Heart left ventricle (tissue), 16 donors: ENCODE measurements around the gene CPNE4. TPM values are rescaled to one million over a fixed set of nuclear protein-coding genes. Genes with fewer than 3 reads are reported as not detected.

ENCODE experiments used
- ATAC-seq, 4 donors: fragments of 200-7000 bp; cut with Tn5 transposase; one replicate each; pipeline ENCODE4 v1.9.1; 2020 to 2022; ENCODE audit warnings: moderate library complexity in 4 of 4, mild to moderate bottlenecking in 3 of 4, moderate number of reproducible peaks in 1 of 4
- DNase-seq, 5 donors: peaks; one replicate each; pipeline ENCODE4 v3.0.0-alpha.2; 2020
- H3K27ac ChIP-seq, 12 donors: fragments of 200-600 bp; sonication (generic) in 4 of 12; one replicate each; pipeline versions ENCODE4 v1.5.0 to v1.8.0; 2016 to 2022; ENCODE audit warnings: mild to moderate bottlenecking in 2 of 12
- H3K27me3 ChIP-seq, 9 donors: fragments of 200-600 bp; sonication (generic) in 2 of 9; one replicate each; pipeline versions ENCODE4 v1.5.1 to v1.8.0; 2016 to 2022; ENCODE audit warnings: mild to moderate bottlenecking in 3 of 9
- H3K36me3 ChIP-seq, 9 donors: fragments of 200-600 bp; sonication (generic) in 2 of 9; one replicate each; pipeline versions ENCODE4 v1.5.0 to v1.8.0; 2018 to 2022; ENCODE audit warnings: mild to moderate bottlenecking in 2 of 9
- H3K4me1 ChIP-seq, 12 donors: fragments of 200-600 bp; sonication (generic) in 4 of 12; one replicate each; pipeline versions ENCODE4 v1.5.0 to v1.8.0; 2016 to 2022; ENCODE audit warnings: mild to moderate bottlenecking in 3 of 12
- H3K4me3 ChIP-seq, 12 donors: fragments of 200-600 bp; sonication (generic) in 4 of 12; one replicate each; pipeline versions ENCODE4 v1.5.0 to v1.8.0; 2017 to 2022; ENCODE audit warnings: mild to moderate bottlenecking in 9 of 12, moderate library complexity in 4 of 12
- H3K9me3 ChIP-seq, 12 donors: fragments of 200-600 bp; sonication (generic) in 4 of 12; one replicate each; pipeline versions ENCODE4 v1.5.0 to v1.8.0; 2016 to 2022; ENCODE audit warnings: mild to moderate bottlenecking in 1 of 12
- POLR2A ChIP-seq, 2 donors: fragments of 450-650 bp; IDR thresholded peaks; one replicate each; pipeline ENCODE4 v1.6.1; 2017; ENCODE audit warnings: antibody characterized with exemption in 2 of 2, mild to moderate bottlenecking in 2 of 2, moderate library complexity in 2 of 2
- WGBS, 4 donors: extraction: QIAGEN DNeasy Blood & Tissue Kit in 2 of 4; methylation state at CpG; one replicate each; pipeline versions ENCODE4 v1.1.5 to v1.1.7; 2013 to 2018; 5-methylcytosine and 5-hydroxymethylcytosine counted together
- intact Hi-C, 10 donors: fragments of 100-400 bp; cut with DNase I; formaldehyde crosslinking; loops; one replicate each; pipeline versions ENCODE4 v1.11.1 to v1.14.2; 2022
- polyA plus RNA-seq, 2 donors: library from polyadenylated mRNA; stranded (reverse); fragments of 200-250 nt; gene quantifications; one replicate each; pipeline ENCODE4 v1.2.3, GENCODE V29; 2013
- total RNA-seq, 9 donors: library from RNA; depleted of rRNA in 2 of 9; stranded (reverse); fragments of >200 nt in 2 of 9; fragmentation: NEBNext Ultra II Directional in 3 of 9; extraction: Animal tissue kit (Norgen Biotek cat#: 25700) in 3 of 9; gene quantifications; one replicate each; pipeline versions ENCODE4 v1.1.0 to v1.2.4, GENCODE V29; 2016 to 2023
- TF ChIP-seq, protein P1 (sequence below), 12 donors: fragments of 200-600 bp; sonication (generic) in 4 of 12; IDR thresholded peaks; one replicate each; pipeline versions ENCODE4 v1.5.0 to v1.8.0; 2018 to 2022; ENCODE audit warnings: antibody characterized with exemption in 12 of 12, mild to moderate bottlenecking in 5 of 12
- donor health status: ischemic (EF 13 %, LVEDD 7.1; RV severe dilation, severe dysfunction).
- donor health status: healthy with polysubstance abuse.
- donor health status: DM: no; HTN: yes; CAD: no.
- donor health status: DM: no; HTN: no; CAD: no.
- donor health status: ischemic (EF 25% LVEDD 6.9; RV normal size, moderate dysfunction).
- donor health status: ischemic (EF 25% LVEDD 5.7; RV mildly dilated, moderate dysfunction).
- donor health status: healthy.
- donor health status: DM: yes; HTN: yes; CAD: no.
- donor health status: ischemic (EF 35%, LVEDD 5.7; RV mildly dilated, moderate dysfunction).
- donor health status: nonischemic (EF 11% LVEDD 7.7; RV severe dilation, severe dysfunction).
- donor health status: DM: yes; HTN: yes; CAD: no.
- donor health status: PGD.
- donor health status: ischemic (EF 29% LVEDD 5.4; RV normal size, mild dysfunction).
- donor health status: nonischemic (EF 23%, LVEDD 6.1; RV moderate dilation, normal function).

Gene CPNE4
- total and polyA plus RNA-seq, 11 donors, result 1.7 to 99.7 (median 24.9) TPM

DNA sequence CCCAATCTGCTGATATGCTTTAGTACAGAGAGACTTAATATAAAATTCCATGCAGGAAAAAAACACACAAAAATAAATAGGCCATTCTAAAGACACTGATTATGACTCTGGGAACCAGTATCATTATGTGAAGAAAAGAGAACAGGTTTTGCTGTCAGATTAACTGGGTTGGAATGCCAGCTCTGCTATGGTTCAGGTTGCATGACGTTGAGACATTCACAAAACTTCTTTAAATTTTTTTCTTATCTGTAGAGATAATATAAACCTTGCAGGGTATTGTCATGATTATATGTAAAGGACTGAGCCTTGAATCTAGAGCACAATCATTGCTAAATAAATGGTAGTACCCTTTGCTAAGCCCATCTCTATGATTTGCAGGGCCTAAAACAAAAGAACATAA lies 86.0 kb downstream of the CPNE4 start:
- ATAC-seq (no peak), DNase-seq (no peak)
- H3K4me1 ChIP-seq, result no peaks in the 10 kb centered on the region
- no peaks in the 10 kb centered on the region for H3K36me3 ChIP-seq
- H3K27ac ChIP-seq, result no peak overlapping the region
- no peak overlapping the region for H3K4me3 ChIP-seq
- 48 to 71% (median 53%) methylated on average over 1 of the region's 1 CpG for whole genome bisulfite sequencing, 4 donors
- intact Hi-C loops, result no loop called here
- TF ChIP-seq POLR2A (IDR thresholded peaks at IDR 0.05), result no peak
- TF ChIP-seq, protein P1, sequence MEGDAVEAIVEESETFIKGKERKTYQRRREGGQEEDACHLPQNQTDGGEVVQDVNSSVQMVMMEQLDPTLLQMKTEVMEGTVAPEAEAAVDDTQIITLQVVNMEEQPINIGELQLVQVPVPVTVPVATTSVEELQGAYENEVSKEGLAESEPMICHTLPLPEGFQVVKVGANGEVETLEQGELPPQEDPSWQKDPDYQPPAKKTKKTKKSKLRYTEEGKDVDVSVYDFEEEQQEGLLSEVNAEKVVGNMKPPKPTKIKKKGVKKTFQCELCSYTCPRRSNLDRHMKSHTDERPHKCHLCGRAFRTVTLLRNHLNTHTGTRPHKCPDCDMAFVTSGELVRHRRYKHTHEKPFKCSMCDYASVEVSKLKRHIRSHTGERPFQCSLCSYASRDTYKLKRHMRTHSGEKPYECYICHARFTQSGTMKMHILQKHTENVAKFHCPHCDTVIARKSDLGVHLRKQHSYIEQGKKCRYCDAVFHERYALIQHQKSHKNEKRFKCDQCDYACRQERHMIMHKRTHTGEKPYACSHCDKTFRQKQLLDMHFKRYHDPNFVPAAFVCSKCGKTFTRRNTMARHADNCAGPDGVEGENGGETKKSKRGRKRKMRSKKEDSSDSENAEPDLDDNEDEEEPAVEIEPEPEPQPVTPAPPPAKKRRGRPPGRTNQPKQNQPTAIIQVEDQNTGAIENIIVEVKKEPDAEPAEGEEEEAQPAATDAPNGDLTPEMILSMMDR (IDR thresholded peaks at IDR 0.05), result no peak
- no peaks in the 10 kb centered on the region for H3K9me3 ChIP-seq
- H3K27me3 ChIP-seq, result no peaks in the 10 kb centered on the region

- no peak for TF ChIP-seq POLR2A (IDR thresholded peaks at IDR 0.05)
- TF ChIP-seq, protein P1 (IDR thresholded peaks at IDR 0.05), result no peak
- no peaks in the 10 kb centered on the region for H3K36me3 ChIP-seq
- intact Hi-C loops, result no loop called here
- no peak overlapping the region for H3K4me3 ChIP-seq
- H3K27ac ChIP-seq, result no peak overlapping the region
- no peaks in the 10 kb centered on the region for H3K27me3 ChIP-seq
- 76 to 85% (median 82%) methylated on average over 1 of the region's 1 CpG for WGBS, 4 donors
- DNase-seq, result no peak
- no peaks in the 10 kb centered on the region for H3K4me1 ChIP-seq
- no peaks in the 10 kb centered on the region for H3K9me3 ChIP-seq
- ATAC-seq, result no peak
Measured at GRCh38 chr3:131944676-131945075, 90.1 kb downstream of the CPNE4 start.

DNA sequence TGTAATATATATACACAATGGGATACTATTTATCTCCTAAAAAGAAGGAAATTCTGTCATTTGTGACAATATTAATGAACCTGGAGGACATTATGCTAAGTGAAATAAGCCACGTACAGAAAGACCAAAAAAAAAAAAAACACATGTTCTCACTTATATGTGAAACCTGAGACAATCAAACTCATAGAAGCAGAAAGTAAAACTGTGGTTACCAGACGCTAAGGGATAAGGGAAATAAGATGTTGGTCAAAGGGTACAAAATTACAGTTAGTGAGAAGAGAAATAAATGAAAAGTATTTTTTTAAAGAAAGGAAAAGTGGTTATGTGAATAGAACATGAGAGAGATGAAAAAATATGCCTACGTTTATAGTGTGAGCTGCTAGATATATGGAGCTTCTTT lies 101.1 kb downstream of the CPNE4 start:
- Histone ChIP-seq H3K27me3 (no peaks in the 10 kb centered on the region), H3K27ac (no peak overlapping the region), H3K4me1 (no peaks in the 10 kb centered on the region), H3K36me3 (no peaks in the 10 kb centered on the region), H3K9me3 (peaks cover 0 to 10% (median 0%) of the 10 kb centered on the region in 12 donors), H3K4me3 (no peak overlapping the region)
- WGBS, 4 donors, result 72 to 74% (median 73%) methylated on average over 3 of the region's 3 CpGs
- ATAC-seq (no peak), DNase-seq (no peak)
- no peak for TF ChIP-seq POLR2A (IDR thresholded peaks at IDR 0.05)
- TF ChIP-seq, protein P1 (IDR thresholded peaks at IDR 0.05), result no peak
- intact Hi-C loops, result no loop called here

GRCh38 chr3:131928593-131928992 lies 106.2 kb downstream of the CPNE4 start:
- intact Hi-C loops, result no loop called here
- Histone ChIP-seq H3K27me3 (no peaks in the 10 kb centered on the region), H3K9me3 (no peaks in the 10 kb centered on the region), H3K36me3 (no peaks in the 10 kb centered on the region), H3K4me1 (no peaks in the 10 kb centered on the region), H3K4me3 (no peak overlapping the region), H3K27ac (no peak overlapping the region)
- ATAC-seq (no peak), DNase-seq (no peak)
- TF ChIP-seq, protein P1 (IDR thresholded peaks at IDR 0.05), result no peak
- TF ChIP-seq POLR2A (IDR thresholded peaks at IDR 0.05), result no peak
- WGBS, 4 donors, result 67 to 73% (median 70%) methylated on average over 2 of the region's 2 CpGs
